IPS-18c (cell line): ENCODE results near the gene ARID1B.

Source experiments
- H3K4me3 ChIP-seq: 2 replicates; pipeline ENCODE4 v1.7.0; 2013; ENCODE audit warnings: low read depth, mild to moderate bottlenecking, low read length, moderate library complexity; ENCODE audit not compliant: insufficient read depth
- H3K9me3 ChIP-seq: one replicate; pipeline ENCODE4 v1.6.1; 2013; ENCODE audit warnings: mild to moderate bottlenecking, low read length, moderate library complexity; ENCODE audit not compliant: control insufficient read depth, insufficient read depth

ARID1B gene

GRCh38 chr6:156877126-156877863, 100.1 kb downstream of the ARID1B start:
- H3K9me3 ChIP-seq, result no peaks in the 10 kb centered on the region
- no peak overlapping the region for H3K4me3 ChIP-seq

GRCh38 chr6:156878681-156879080, 101.5 kb downstream of the ARID1B start:
- H3K4me3 ChIP-seq, result no peak overlapping the region
- no peaks in the 10 kb centered on the region for H3K9me3 ChIP-seq

- Histone ChIP-seq H3K4me3 (no peak overlapping the region), H3K9me3 (no peaks in the 10 kb centered on the region)
Observed at GRCh38 chr6:156879186-156879585, 102.0 kb downstream of the ARID1B start.

GRCh38 chr6:156879591-156879990, 102.4 kb downstream of the ARID1B start:
- no peaks in the 10 kb centered on the region for H3K9me3 ChIP-seq
- no peak overlapping the region for H3K4me3 ChIP-seq

GRCh38 chr6:156880913-156881312, 103.7 kb downstream of the ARID1B start:
- no peak overlapping the region for H3K4me3 ChIP-seq

GRCh38 chr6:156881687-156882629, 104.8 kb downstream of the ARID1B start:
- Histone ChIP-seq H3K9me3 (no peaks in the 10 kb centered on the region), H3K4me3 (no peak overlapping the region)

More at GRCh38 chr6:156880913-156881312, 103.7 kb downstream of the ARID1B start:
- H3K9me3 ChIP-seq, result no peaks in the 10 kb centered on the region

- no peak overlapping the region for H3K4me3 ChIP-seq
- H3K9me3 ChIP-seq, result no peaks in the 10 kb centered on the region
Observed at GRCh38 chr6:156883497-156884252, 106.5 kb downstream of the ARID1B start.

- Histone ChIP-seq H3K4me3 (no peak overlapping the region), H3K9me3 (no peaks in the 10 kb centered on the region)
Observed at GRCh38 chr6:156884306-156884705, 107.1 kb downstream of the ARID1B start.

GRCh38 chr6:156885562-156885961, 108.4 kb downstream of the ARID1B start:
- Histone ChIP-seq H3K9me3 (no peaks in the 10 kb centered on the region), H3K4me3 (no peak overlapping the region)

GRCh38 chr6:156886409-156886808, 109.2 kb downstream of the ARID1B start:
- no peaks in the 10 kb centered on the region for H3K9me3 ChIP-seq
- H3K4me3 ChIP-seq, result no peak overlapping the region

GRCh38 chr6:156887623-156888269, 110.6 kb downstream of the ARID1B start:
- no peak overlapping the region for H3K4me3 ChIP-seq
- no peaks in the 10 kb centered on the region for H3K9me3 ChIP-seq

- Histone ChIP-seq H3K9me3 (no peaks in the 10 kb centered on the region), H3K4me3 (no peak overlapping the region)
Observed at GRCh38 chr6:156889469-156889868, 112.3 kb downstream of the ARID1B start.

- H3K9me3 ChIP-seq, result no peaks in the 10 kb centered on the region
- H3K4me3 ChIP-seq, result no peak overlapping the region
Observed at GRCh38 chr6:156889986-156890385, 112.8 kb downstream of the ARID1B start.

- no peak overlapping the region for H3K4me3 ChIP-seq
- H3K9me3 ChIP-seq, result no peaks in the 10 kb centered on the region
Observed at GRCh38 chr6:156890627-156891314, 113.6 kb downstream of the ARID1B start.

GRCh38 chr6:156897907-156898531, 120.8 kb downstream of the ARID1B start:
- H3K9me3 ChIP-seq, result no peaks in the 10 kb centered on the region
- H3K4me3 ChIP-seq, result no peak overlapping the region

GRCh38 chr6:156899071-156899470, 121.9 kb downstream of the ARID1B start:
- Histone ChIP-seq H3K9me3 (no peaks in the 10 kb centered on the region), H3K4me3 (no peak overlapping the region)
